ENCODE results near the gene XAGE5.

DNA sequence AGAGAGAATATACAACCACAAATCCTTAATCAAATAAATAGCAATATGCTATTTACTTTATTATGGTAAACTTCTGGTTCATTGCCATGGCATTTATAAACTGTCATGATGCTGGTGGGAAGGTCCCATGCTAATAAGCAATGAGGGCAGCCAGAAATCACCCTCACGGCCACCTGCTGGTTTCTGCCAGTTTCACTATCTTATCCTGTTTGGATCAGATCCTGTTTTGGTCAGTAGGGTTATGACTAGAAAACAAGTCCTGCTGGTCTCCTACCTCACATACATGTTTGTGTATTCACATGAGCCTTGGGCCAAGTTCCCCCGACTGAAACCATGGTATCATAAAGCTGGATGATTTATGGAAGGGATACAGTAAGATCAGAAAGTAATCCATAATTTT is 28.1 kb downstream of the XAGE5 start:
- TF ChIP-seq, protein P1, sequence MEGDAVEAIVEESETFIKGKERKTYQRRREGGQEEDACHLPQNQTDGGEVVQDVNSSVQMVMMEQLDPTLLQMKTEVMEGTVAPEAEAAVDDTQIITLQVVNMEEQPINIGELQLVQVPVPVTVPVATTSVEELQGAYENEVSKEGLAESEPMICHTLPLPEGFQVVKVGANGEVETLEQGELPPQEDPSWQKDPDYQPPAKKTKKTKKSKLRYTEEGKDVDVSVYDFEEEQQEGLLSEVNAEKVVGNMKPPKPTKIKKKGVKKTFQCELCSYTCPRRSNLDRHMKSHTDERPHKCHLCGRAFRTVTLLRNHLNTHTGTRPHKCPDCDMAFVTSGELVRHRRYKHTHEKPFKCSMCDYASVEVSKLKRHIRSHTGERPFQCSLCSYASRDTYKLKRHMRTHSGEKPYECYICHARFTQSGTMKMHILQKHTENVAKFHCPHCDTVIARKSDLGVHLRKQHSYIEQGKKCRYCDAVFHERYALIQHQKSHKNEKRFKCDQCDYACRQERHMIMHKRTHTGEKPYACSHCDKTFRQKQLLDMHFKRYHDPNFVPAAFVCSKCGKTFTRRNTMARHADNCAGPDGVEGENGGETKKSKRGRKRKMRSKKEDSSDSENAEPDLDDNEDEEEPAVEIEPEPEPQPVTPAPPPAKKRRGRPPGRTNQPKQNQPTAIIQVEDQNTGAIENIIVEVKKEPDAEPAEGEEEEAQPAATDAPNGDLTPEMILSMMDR (IDR thresholded peaks at IDR 0.05): no peak
- no peak for TF ChIP-seq EZH2phosphoT487 (IDR thresholded peaks at IDR 0.05)
